Karpas-422 (cell line): Measurements from ENCODE around the gene SBNO2. TPM values are rescaled to one million over a fixed set of nuclear protein-coding genes. Genes with fewer than 3 reads are reported as not detected.
A peak's percentile ranks its signal among the peaks of the same experiment; 100 is the strongest.

Source experiments
- DNase-seq: peaks from one replicate; pipeline ENCODE4 v3.0.0-alpha.2; 2015
- H2AFZ ChIP-seq: fragments of 200-600 bp; sonication (generic); 2 replicates; pipeline ENCODE4 v1.6.1; 2014; ENCODE audit warnings: antibody characterized with exemption, low read length, mixed read lengths
- H3K27ac ChIP-seq: fragments of 200-600 bp; sonication (generic); 2 replicates; pipeline ENCODE4 v1.5.1; 2014; ENCODE audit warnings: mild to moderate bottlenecking, low read length, moderate library complexity
- H3K27me3 ChIP-seq: fragments of 200-600 bp; sonication (generic); 2 replicates; pipeline ENCODE4 v1.6.1; 2014; ENCODE audit warnings: low read length, mixed read lengths
- H3K36me3 ChIP-seq: fragments of 200-600 bp; sonication (generic); 2 replicates; pipeline ENCODE4 v1.6.1; 2014; ENCODE audit warnings: low read length, mixed read lengths; ENCODE audit not compliant: insufficient read depth
- H3K4me1 ChIP-seq: fragments of 200-600 bp; sonication (generic); 2 replicates; pipeline ENCODE4 v1.6.1; 2014; ENCODE audit warnings: mild to moderate bottlenecking, low read length, mixed read lengths
- H3K4me2 ChIP-seq: fragments of 200-600 bp; sonication (generic); 2 replicates; pipeline ENCODE4 v1.6.1; 2014; ENCODE audit warnings: low read length, low read depth, mild to moderate bottlenecking; ENCODE audit not compliant: poor library complexity, severe bottlenecking
- H3K4me3 ChIP-seq: fragments of 200-600 bp; sonication (generic); 2 replicates; pipeline ENCODE4 v1.5.1; 2014; ENCODE audit warnings: mild to moderate bottlenecking, antibody characterized with exemption, low read length, mixed read lengths
- H3K79me2 ChIP-seq: fragments of 200-600 bp; sonication (generic); 2 replicates; pipeline ENCODE4 v1.6.1; 2014; ENCODE audit warnings: mild to moderate bottlenecking, low read length, mixed read lengths
- H3K9ac ChIP-seq: fragments of 200-600 bp; sonication (generic); 2 replicates; pipeline ENCODE4 v1.6.0; 2014; ENCODE audit warnings: low read length
- H3K9me2 ChIP-seq: fragments of 200-600 bp; sonication (generic), shearing (Covaris generic); replicated peaks from 2 replicates; pipeline ENCODE4 v1.6.0; 2014; ENCODE audit warnings: mild to moderate bottlenecking, low read length, moderate library complexity; ENCODE audit not compliant: insufficient read depth
- H3K9me3 ChIP-seq: fragments of 300-700, 200-600 bp; sonication (generic); 2 replicates; pipeline ENCODE4 v1.6.1; 2014; ENCODE audit warnings: low read length, mixed read lengths
- H4K20me1 ChIP-seq: fragments of 200-600 bp; sonication (generic); 2 replicates; pipeline ENCODE4 v1.6.1; 2014; ENCODE audit warnings: mild to moderate bottlenecking, antibody characterized with exemption, low read length, low read depth; ENCODE audit not compliant: insufficient read depth
- total RNA-seq: library from RNA; depleted of rRNA; stranded (reverse); fragments of >200 nt; shearing (Covaris generic); gene quantifications from 2 replicates; pipeline ENCODE4 v1.2.3, GENCODE V29; 2014; ENCODE audit warnings: low replicate concordance

Gene SBNO2
- total RNA-seq, 1 experiment from 2014 or later, result 7.9 TPM

DNA sequence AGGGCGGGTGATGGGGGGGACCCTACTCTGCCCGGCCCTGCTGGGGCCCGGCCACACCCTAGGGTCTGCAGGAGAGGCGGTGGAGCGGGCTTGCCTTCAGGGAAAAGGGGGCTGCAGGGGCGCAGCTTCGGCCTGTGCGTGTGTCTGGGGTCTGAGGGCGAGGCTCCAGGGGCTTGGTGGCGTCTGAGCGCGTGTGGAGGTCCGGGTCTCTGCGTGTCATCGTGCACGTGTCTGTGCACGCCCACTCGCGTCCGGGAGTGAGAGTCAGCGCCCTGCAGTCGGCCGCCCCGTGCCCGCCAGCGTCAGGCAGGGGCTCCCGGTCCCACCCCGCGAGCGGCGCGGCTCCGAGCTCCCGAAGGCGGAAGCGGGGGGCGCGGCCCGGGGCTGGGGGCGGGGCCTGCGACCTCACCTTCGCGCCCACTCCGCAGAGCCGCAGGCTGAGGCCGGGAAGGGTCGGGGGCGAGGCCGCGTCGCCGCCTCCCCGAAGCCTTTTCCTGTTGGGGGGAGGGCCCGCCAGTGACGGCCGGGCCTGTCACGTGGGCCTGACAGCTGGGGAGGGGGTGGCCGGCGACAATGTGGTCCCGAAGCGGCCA, 107.2 kb downstream of the SBNO2 start, which contains the start of gene ARHGAP45:
Gene ARHGAP45 (plus strand): TSS at position 420 of the 593 bp plus-strand sequence. CDS start 239 bp downstream, outside the sequence.
- Histone ChIP-seq H3K4me2 (peak within 1 kb of the TSS; percentile 96), H3K27ac (peak within 1 kb of the TSS; percentile 75), H3K9ac (peak within 1 kb of the TSS; percentile 79), H3K4me3 (peak within 1 kb of the TSS; percentile 76), H2AFZ (peak within 1 kb of the TSS; percentile 18; the same call in 1 of the 2 replicates), H3K4me1 (peaks cover 49% of the 10 kb centered on the region), H4K20me1 (no peaks in the 10 kb centered on the region), H3K9me2 (no peaks in the 10 kb centered on the region), H3K36me3 (no peaks in the 10 kb centered on the region), H3K9me3 (no peaks in the 10 kb centered on the region), H3K79me2 (peaks cover 12% of the 10 kb centered on the region; the same call in 1 of the 2 replicates), H3K27me3 (no peaks in the 10 kb centered on the region)
- DNase-seq, result peak; percentile 92

DNA sequence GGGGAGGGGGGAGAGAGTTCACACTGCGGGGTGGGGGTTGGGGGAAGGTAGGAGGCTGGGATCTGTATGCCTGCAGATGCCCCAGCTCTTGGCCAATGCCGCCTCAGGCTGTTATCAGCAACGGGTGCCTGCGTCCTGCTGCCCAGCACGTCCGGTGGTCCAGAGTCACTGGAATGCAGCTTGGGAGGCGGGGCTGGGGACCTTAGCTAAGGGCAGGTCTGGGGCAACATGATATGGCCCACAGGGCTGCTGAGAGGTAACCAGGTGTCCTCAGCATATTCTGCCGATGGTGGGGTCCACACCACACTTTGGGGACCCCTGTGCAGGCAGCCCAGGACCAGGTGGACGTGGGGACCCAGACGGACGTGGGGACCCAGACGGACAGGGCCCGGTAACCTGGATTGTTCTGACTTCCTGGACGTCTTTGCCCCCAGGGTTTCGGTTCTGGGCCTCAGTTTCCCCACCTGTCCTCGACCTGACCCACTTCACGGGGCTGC, 107.8 kb downstream of the SBNO2 start:
- H3K9me3 ChIP-seq, result no peaks in the 10 kb centered on the region
- peak overlapping the region; percentile 79 for H3K9ac ChIP-seq
- no peaks in the 10 kb centered on the region for H3K27me3 ChIP-seq
- peak overlapping the region; percentile 76 for H3K4me3 ChIP-seq
- no peak for DNase-seq
- H2AFZ ChIP-seq, result no peak overlapping the region
- H3K4me2 ChIP-seq, result peak overlapping the region; percentile 96
- peak overlapping the region; percentile 75 for H3K27ac ChIP-seq
- H4K20me1 ChIP-seq, result no peaks in the 10 kb centered on the region
- H3K79me2 ChIP-seq, result peaks cover 12% of the 10 kb centered on the region; the same call in 1 of the 2 replicates
- H3K36me3 ChIP-seq, result no peaks in the 10 kb centered on the region
- H3K4me1 ChIP-seq, result peaks cover 49% of the 10 kb centered on the region
- H3K9me2 ChIP-seq, result no peaks in the 10 kb centered on the region

DNA sequence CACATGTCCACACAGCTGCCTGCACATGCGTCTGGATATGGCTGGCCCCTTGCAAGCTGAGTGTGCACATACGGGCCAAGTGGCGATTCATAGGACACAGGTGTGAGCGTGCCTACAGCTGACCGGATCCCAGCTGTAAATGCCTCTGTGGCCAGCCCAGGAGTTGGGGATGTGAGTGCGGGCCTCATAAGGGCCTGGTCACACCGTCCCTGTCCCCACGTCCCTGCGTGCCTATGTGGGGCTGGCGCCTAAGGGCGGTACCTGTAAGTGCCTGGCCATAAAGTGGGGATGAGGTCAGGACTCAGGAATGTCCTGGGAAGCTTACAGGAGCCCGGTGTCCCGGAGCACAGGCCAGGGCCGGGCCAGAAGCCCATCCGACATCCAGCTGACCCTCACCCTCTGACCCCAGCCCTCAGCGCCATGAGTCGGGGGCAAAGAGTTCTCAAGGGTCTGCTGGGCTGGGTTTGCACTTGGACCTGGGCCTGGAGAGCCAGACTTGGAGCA, 108.4 kb downstream of the SBNO2 start:
- H3K9ac ChIP-seq, result peak overlapping the region; percentile 79
- DNase-seq, result no peak
- no peaks in the 10 kb centered on the region for H3K27me3 ChIP-seq
- no peaks in the 10 kb centered on the region for H3K9me3 ChIP-seq
- H3K4me2 ChIP-seq, result peak overlapping the region; percentile 96
- H3K4me3 ChIP-seq, result peak overlapping the region; percentile 76; the same call in 1 of the 2 replicates
- H3K79me2 ChIP-seq, result peaks cover 12% of the 10 kb centered on the region; the same call in 1 of the 2 replicates
- no peaks in the 10 kb centered on the region for H3K36me3 ChIP-seq
- H2AFZ ChIP-seq, result no peak overlapping the region
- no peaks in the 10 kb centered on the region for H4K20me1 ChIP-seq
- H3K27ac ChIP-seq, result no peak overlapping the region
- H3K9me2 ChIP-seq, result no peaks in the 10 kb centered on the region
- H3K4me1 ChIP-seq, result peaks cover 49% of the 10 kb centered on the region

DNA sequence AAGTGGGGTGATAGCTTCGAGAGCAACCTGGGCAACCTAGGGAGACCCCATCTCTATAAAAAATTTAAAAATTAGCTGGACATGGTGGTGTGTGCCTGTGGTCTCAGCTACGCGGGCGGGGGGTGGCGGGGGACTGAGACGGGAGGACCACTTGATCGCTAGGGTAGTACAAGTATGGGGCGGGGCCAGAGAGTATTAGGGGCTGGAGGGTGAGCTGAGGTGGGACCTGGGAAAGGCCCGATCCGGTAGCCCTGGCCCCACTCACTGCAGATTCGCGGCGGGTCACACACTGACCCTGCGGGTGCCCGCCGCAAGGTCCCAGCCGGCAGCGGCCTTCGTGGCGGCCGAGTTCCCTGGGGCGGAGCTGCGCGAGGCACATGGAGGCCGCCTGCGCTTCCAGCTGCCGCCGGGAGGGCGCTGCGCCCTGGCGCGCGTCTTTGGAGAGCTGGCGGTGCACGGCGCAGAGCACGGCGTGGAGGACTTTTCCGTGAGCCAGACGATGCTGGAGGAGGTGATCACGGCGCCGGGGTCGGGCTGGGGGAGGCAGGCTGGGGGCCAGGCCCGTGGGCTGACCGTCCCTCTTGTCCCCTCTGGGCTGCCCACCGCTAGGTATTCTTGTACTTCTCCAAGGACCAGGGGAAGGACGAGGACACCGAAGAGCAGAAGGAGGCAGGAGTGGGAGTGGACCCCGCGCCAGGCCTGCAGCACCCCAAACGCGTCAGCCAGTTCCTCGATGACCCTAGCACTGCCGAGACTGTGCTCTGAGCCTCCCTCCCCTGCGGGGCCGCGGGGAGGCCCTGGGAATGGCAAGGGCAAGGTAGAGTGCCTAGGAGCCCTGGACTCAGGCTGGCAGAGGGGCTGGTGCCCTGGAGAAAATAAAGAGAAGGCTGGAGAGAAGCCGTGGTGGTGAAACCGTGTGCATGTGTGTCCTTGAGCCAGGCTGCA, 109.1 kb downstream of the SBNO2 start:
- Histone ChIP-seq H3K4me1 (peaks cover 49% of the 10 kb centered on the region), H2AFZ (peak overlapping the region; percentile 91; the same call in 1 of the 2 replicates), H3K9me3 (no peaks in the 10 kb centered on the region), H4K20me1 (no peaks in the 10 kb centered on the region), H3K79me2 (peaks cover 12% of the 10 kb centered on the region; the same call in 1 of the 2 replicates), H3K36me3 (no peaks in the 10 kb centered on the region), H3K4me3 (peak overlapping the region; percentile 48; the same call in 1 of the 2 replicates), H3K9ac (peak overlapping the region; percentile 79), H3K4me2 (peak overlapping the region; percentile 96), H3K27me3 (no peaks in the 10 kb centered on the region), H3K9me2 (no peaks in the 10 kb centered on the region), H3K27ac (peak overlapping the region; percentile 44; the same call in 1 of the 2 replicates)
- DNase-seq, result peak; percentile 93

DNA sequence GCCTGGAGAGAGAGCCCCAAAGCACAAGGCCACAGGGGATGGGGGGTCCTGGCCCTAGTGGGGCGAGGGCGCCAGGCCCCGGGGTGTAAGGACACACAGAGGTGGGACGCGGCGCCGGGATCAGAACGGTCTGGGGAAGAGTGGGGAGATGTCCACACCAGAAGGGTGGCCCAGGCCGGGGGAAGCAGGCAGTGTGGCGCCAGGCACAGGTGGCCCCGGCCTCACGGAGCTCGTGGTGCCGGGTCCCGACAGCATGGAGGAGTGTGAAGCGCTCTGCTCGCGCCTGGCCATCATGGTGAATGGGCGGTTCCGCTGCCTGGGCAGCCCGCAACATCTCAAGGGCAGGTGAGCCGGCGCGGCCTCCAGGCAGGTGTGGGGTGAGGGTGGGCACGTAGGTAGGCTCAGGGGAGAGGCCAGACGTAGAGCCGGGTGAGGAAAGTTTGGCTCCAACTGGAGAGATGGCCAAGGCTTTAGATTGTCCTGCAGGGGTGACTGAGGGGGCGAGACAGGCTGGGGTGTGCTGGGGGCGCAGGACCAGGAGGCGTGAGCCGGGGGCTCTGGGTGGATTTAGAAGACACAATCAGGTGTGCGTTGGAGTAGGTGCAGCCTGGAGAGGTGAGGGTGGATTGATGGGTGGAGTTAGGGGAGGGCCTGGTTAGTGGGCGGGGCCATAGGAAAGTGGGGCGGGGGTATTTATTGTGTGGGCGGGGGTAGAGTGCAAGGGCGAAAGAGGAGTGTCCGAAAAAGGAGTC, 110.0 kb downstream of the SBNO2 start:
- peak overlapping the region; percentile 91; the same call in 1 of the 2 replicates for H2AFZ ChIP-seq
- H3K9ac ChIP-seq, result peak overlapping the region; percentile 79; the same call in 1 of the 2 replicates
- peak overlapping the region; percentile 48; the same call in 1 of the 2 replicates for H3K4me3 ChIP-seq
- peaks cover 7% of the 10 kb centered on the region; the same call in 1 of the 2 replicates for H3K79me2 ChIP-seq
- no peaks in the 10 kb centered on the region for H3K9me2 ChIP-seq
- peak; percentile 66 for DNase-seq
- no peaks in the 10 kb centered on the region for H3K9me3 ChIP-seq
- peaks cover 44% of the 10 kb centered on the region for H3K4me1 ChIP-seq
- no peaks in the 10 kb centered on the region for H3K27me3 ChIP-seq
- no peaks in the 10 kb centered on the region for H4K20me1 ChIP-seq
- no peaks in the 10 kb centered on the region for H3K36me3 ChIP-seq
- no peak overlapping the region for H3K27ac ChIP-seq
- H3K4me2 ChIP-seq, result peak overlapping the region; percentile 96

DNA sequence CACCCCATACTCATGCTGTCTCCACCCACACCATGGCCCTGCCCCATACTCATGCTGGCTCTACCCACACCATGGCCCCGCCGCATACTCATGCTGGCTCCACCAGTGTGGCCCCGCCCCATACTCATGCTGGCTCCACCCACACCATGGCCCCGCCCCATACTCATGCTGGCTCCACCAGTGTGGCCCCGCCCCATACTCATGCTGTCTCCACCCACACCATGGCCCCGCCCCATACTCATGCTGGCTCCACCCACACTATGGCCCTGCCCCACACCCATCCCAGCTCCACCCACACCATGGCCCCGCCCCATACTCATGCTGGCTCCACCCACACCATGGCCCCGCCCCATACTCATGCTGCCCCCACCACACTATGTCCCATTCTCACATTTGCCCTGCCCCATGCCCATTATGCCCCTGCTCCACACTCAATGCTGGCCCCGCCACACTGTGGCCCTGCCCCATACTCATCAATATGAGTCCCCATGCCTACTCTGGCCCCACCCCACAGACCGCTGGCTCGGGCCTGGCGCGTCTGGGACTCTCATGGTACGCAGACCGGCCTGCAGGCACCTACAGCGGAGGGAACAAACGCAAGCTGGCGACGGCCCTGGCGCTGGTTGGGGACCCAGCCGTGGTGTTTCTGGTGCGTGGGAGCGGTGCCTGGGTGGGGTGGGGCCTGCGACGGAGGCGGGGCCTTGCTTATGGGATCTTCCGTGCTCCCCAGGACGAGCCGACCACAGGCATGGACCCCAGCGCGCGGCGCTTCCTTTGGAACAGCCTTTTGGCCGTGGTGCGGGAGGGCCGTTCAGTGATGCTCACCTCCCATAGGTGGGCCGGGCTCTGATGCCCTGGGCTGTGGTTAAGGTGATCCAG, 110.8 kb downstream of the SBNO2 start:
- H2AFZ ChIP-seq, result no peak overlapping the region
- H3K9me2 ChIP-seq, result no peaks in the 10 kb centered on the region
- DNase-seq, result peak; percentile 93
- no peaks in the 10 kb centered on the region for H3K36me3 ChIP-seq
- no peak overlapping the region for H3K9ac ChIP-seq
- no peaks in the 10 kb centered on the region for H3K9me3 ChIP-seq
- no peak overlapping the region for H3K4me2 ChIP-seq
- no peak overlapping the region for H3K27ac ChIP-seq
- no peak overlapping the region for H3K4me3 ChIP-seq
- H3K4me1 ChIP-seq, result peaks cover 40% of the 10 kb centered on the region
- H4K20me1 ChIP-seq, result no peaks in the 10 kb centered on the region
- H3K79me2 ChIP-seq, result peaks cover 2% of the 10 kb centered on the region; the same call in 1 of the 2 replicates
- no peaks in the 10 kb centered on the region for H3K27me3 ChIP-seq
